ENCODE data around the gene CLOCK. TPM values are rescaled to one million over a fixed set of nuclear protein-coding genes. Genes with fewer than 3 reads are reported as not detected.

The CLOCK gene
- total and polyA plus RNA-seq, 10 of the 15 experiments (the other 5 are each of a cell fraction or from before 2014, with no cell fraction given), result 2.8 to 11.7 (median 10.4) TPM

GRCh38 chr4:55518442-55518841 lies 28.3 kb downstream of the CLOCK start:
- peak; percentile 13; the same call in 2 of the 3 replicates for ATAC-seq
- no peak overlapping the region for H2AFZ ChIP-seq (ENCODE audit: control insufficient read depth, low read depth, low read length)
- BruUV-seq (replicated peaks), result no TSS peak
- H3K27me3 ChIP-seq (replicated peaks in 1 of 2; ENCODE audit: control insufficient read depth in 2 of 2, insufficient read depth in 2 of 2, low read length in 1 of 2), result no peaks in the 10 kb centered on the region
- no peak overlapping the region; the same call in 1 of the 2 replicates for H3K27ac ChIP-seq (ENCODE audit: control insufficient read depth, insufficient read depth)
- no peaks in the 10 kb centered on the region for H3K36me3 ChIP-seq (ENCODE audit: control insufficient read depth in 2 of 2, insufficient read depth in 2 of 2, low read length in 1 of 2)
- no peaks in the 10 kb centered on the region; the same call in 1 of the 2 replicates for H3K4me1 ChIP-seq (ENCODE audit: control insufficient read depth, insufficient read depth, low read length)
- H4K20me1 ChIP-seq (ENCODE audit: control insufficient read depth, insufficient read depth), result no peaks in the 10 kb centered on the region
- H3K9ac ChIP-seq (ENCODE audit: control insufficient read depth, insufficient read depth, low read length), result no peak overlapping the region
- H3K9me3 ChIP-seq (replicated peaks; ENCODE audit: control insufficient read depth, insufficient read depth, low read length), result no peaks in the 10 kb centered on the region; the same call in 2 of the 3 replicates
- TF ChIP-seq SMAD5 (IDR thresholded peaks at IDR 0.05; ENCODE audit: low read depth) (no peak), E4F1 (IDR thresholded peaks at IDR 0.05; ENCODE audit: borderline replicate concordance, partially characterized antibody) (no peak), ETV6 (conservative IDR thresholded peaks at IDR 0.05 in 1 of 2, IDR thresholded peaks at IDR 0.05 in 1 of 2; ENCODE audit: borderline replicate concordance in 1 of 2, low read depth in 1 of 2) (no peak), ELK1 (IDR thresholded peaks at IDR 0.05; ENCODE audit: low read depth, low read length) (no peak), IRF4 (IDR thresholded peaks at IDR 0.05; ENCODE audit: low read depth, low read length) (no peak), IRF3 (IDR thresholded peaks at IDR 0.05) (no peak), SMARCA5 (IDR thresholded peaks at IDR 0.05) (no peak)
- in situ Hi-C loops (cut with MboI), result no loop called here
- RAD21 ChIA-PET (ENCODE audit: unreplicated experiment), result no interaction called here
- peak overlapping the region; percentile 41; the same call in 1 of the 2 replicates for H3K4me2 ChIP-seq (ENCODE audit: control insufficient read depth, insufficient read depth)
- no peak for FAIRE-seq
- intact Hi-C loops (cut with micrococcal nuclease; ENCODE audit: unreplicated experiment), result no loop called here
- no peak for DNase-seq (ENCODE audit: low read depth, low spot score)
- no peak overlapping the region for H3K4me3 ChIP-seq
- POLR2A ChIA-PET, result interaction anchor here (0.6 to 1.2 kb wide), 2 partner anchors 25 to 145 kb away, joined by 4 to 5 read pairs; no protein-coding TSS in a partner anchor
- SMC1A ChIA-PET (ENCODE audit: uncharacterized antibody, unreplicated experiment), result interaction anchor here (0.6 to 1.2 kb wide), 4 partner anchors 11 to 92 kb away, joined by 3 to 6 read pairs (median 3); no protein-coding TSS in a partner anchor
- peaks cover 2% of the 10 kb centered on the region for H3K79me2 ChIP-seq (ENCODE audit: control insufficient read depth, insufficient read depth, low read length)
- CTCF ChIA-PET, result interaction anchor here (1.2 kb wide), 1 partner anchor 22 kb away, joined by 4 read pairs; no protein-coding TSS in a partner anchor
